Endothelial cell (in vitro differentiated cells): ENCODE results near the gene SH3TC1. TPM values are rescaled to one million over a fixed set of nuclear protein-coding genes. Genes with fewer than 3 reads are reported as not detected.
A peak's percentile ranks its signal among the peaks of the same experiment; 100 is the strongest.

Experiments used
- DNase-seq: peaks from one replicate; pipeline ENCODE4 v3.0.0; 2021; ENCODE audit warnings: low spot score
- H3K27ac Mint-ChIP-seq: one replicate; pipeline ENCODE4 v1.8.0; 2021; ENCODE audit warnings: mixed read lengths, inconsistent platforms; ENCODE audit not compliant: unreplicated experiment
- H3K27me3 Mint-ChIP-seq: one replicate; pipeline ENCODE4 v1.8.0; 2021; ENCODE audit warnings: mild to moderate bottlenecking, moderate library complexity, mixed read lengths, inconsistent platforms; ENCODE audit not compliant: unreplicated experiment
- H3K36me3 Mint-ChIP-seq: one replicate; pipeline ENCODE4 v1.8.0; 2021; ENCODE audit warnings: mild to moderate bottlenecking, low read depth, mixed read lengths, inconsistent platforms; ENCODE audit not compliant: unreplicated experiment
- H3K4me1 Mint-ChIP-seq: one replicate; pipeline ENCODE4 v1.8.0; 2021; ENCODE audit warnings: mild to moderate bottlenecking, mixed read lengths, inconsistent platforms; ENCODE audit not compliant: unreplicated experiment
- H3K4me3 Mint-ChIP-seq: one replicate; pipeline ENCODE4 v1.8.0; 2021; ENCODE audit warnings: mild to moderate bottlenecking, mixed read lengths, inconsistent platforms; ENCODE audit not compliant: unreplicated experiment
- H3K9me3 Mint-ChIP-seq: one replicate; pipeline ENCODE4 v1.8.0; 2021; ENCODE audit warnings: mixed read lengths, inconsistent platforms; ENCODE audit not compliant: unreplicated experiment
- CTCF ChIP-seq: fragments of 200-600 bp; sonication (generic); IDR thresholded peaks from one replicate; pipeline ENCODE4 v1.5.0; 2021; ENCODE audit warnings: antibody characterized with exemption; ENCODE audit not compliant: unreplicated experiment
- total RNA-seq: library from RNA; stranded (reverse); fragmentation: NEBNext Ultra II Directional; extraction: Animal tissue kit (Norgen Biotek cat#: 25700); gene quantifications from one replicate; pipeline ENCODE4 v1.2.1, GENCODE V29; 2021; ENCODE audit not compliant: unreplicated experiment

The SH3TC1 gene
- total RNA-seq, 1 donor from 2014 or later, result 114 TPM

- no peaks in the 10 kb centered on the region for H3K9me3 Mint-ChIP-seq
- H3K27ac Mint-ChIP-seq, result no peak overlapping the region
- DNase-seq, result no peak
- H3K4me3 Mint-ChIP-seq, result no peak overlapping the region
- H3K4me1 Mint-ChIP-seq, result peaks cover 3% of the 10 kb centered on the region
- peaks cover 8% of the 10 kb centered on the region for H3K27me3 Mint-ChIP-seq
- no peak for TF ChIP-seq CTCF
- peaks cover 33% of the 10 kb centered on the region for H3K36me3 Mint-ChIP-seq
These were observed 11.5 kb downstream of the SH3TC1 start for GRCh38 chr4:8210616-8211015.

DNA sequence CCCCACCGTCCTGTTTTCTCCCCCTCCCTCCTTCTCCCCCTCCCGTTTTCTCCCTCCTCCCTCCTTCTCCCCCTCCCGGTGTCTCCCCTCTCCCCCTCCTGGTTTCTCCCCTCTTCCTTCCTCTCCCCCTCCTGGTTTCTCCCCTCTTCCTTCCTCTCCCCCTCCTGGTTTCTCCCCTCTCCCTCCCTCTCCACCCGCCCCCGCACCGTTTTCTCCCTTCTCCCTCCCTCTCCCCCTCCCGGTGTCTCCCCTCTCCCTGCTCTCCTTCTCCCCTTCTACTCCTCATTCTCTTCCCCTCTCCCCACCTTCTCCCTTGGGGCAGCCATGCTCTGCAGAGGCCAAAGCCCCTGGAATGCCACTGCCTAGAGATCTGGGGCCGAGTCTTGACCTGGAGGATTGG lies 12.2 kb downstream of the SH3TC1 start:
- Mint-ChIP-seq H3K36me3 (peaks cover 33% of the 10 kb centered on the region), H3K9me3 (no peaks in the 10 kb centered on the region), H3K27me3 (peaks cover 5% of the 10 kb centered on the region), H3K4me1 (peaks cover 3% of the 10 kb centered on the region), H3K4me3 (no peak overlapping the region), H3K27ac (no peak overlapping the region)
- DNase-seq, result no peak
- no peak for TF ChIP-seq CTCF

DNA sequence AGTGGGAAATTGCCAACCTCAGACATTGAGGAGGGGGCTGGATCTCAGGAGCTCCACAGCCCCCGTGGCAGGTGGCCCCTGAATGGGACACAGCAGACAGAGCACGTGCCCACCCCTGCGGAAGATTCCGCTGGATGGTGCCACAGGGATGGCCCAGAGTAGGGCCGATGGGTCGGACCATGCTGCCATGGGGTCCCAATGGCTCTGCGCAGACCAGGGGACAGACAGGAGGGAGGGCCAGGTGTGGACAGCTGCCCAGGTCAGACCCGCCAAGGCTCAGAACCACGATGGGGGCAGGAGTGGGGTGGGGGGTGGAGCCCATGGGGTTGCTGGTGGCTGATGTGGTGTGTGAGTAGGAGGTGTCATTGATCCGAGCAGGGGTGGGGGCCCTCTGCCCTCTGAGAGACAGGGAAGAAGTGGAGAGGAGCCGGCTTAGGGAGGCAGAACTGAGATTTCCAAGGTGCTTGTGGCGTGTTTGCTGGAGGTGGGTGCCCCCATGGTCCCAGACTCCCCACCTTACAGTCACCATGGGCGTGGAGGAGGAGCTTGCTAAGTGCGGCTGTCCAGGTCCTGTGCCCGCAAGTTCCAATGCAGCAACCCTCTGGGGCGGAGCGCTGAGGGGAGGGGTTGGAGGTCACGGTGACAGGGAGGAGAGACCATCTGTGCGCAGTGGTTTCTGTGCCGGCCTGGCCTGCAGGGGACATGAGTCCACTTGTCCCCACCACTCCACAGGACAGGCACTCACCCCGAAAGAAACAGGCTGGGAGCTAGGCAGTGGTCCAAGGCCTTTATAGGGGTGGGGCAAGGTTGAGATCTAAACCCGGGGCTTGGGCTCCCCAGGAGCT lies 12.9 kb downstream of the SH3TC1 start:
- TF ChIP-seq CTCF, result no peak
- Mint-ChIP-seq H3K9me3 (no peaks in the 10 kb centered on the region), H3K4me1 (peaks cover 3% of the 10 kb centered on the region), H3K27me3 (peaks cover 5% of the 10 kb centered on the region), H3K4me3 (no peak overlapping the region), H3K27ac (no peak overlapping the region), H3K36me3 (peaks cover 28% of the 10 kb centered on the region)
- no peak for DNase-seq

GRCh38 chr4:8212622-8213021 lies 13.5 kb downstream of the SH3TC1 start:
- H3K27me3 Mint-ChIP-seq, result peaks cover 5% of the 10 kb centered on the region
- H3K9me3 Mint-ChIP-seq, result no peaks in the 10 kb centered on the region
- no peak overlapping the region for H3K27ac Mint-ChIP-seq
- no peak overlapping the region for H3K4me3 Mint-ChIP-seq
- peaks cover 3% of the 10 kb centered on the region for H3K4me1 Mint-ChIP-seq
- peaks cover 26% of the 10 kb centered on the region for H3K36me3 Mint-ChIP-seq
- TF ChIP-seq CTCF, result no peak
- no peak for DNase-seq

DNA sequence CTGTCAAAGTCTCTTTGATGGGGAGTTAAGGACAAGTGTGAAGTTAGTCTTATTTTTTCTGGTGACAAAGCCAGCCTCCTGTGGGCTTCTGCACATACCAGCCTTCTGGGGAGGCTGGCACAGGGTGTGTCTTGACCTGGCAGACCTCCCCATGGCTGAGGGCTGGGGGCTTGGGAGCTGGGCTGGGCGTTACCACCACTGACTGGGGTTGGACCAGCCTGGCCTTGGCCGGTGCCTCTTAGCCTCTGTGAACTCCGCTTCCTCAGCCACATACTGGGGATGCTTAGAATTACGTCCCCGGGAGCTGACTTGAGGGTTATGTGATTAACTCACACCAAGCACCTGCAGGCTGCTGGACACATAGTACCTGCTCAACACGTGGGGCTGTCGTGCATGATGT lies 14.0 kb downstream of the SH3TC1 start:
- Mint-ChIP-seq H3K4me3 (peak overlapping the region; percentile 54), H3K4me1 (peaks cover 3% of the 10 kb centered on the region), H3K27ac (no peak overlapping the region), H3K36me3 (peaks cover 26% of the 10 kb centered on the region), H3K27me3 (peaks cover 5% of the 10 kb centered on the region), H3K9me3 (no peaks in the 10 kb centered on the region)
- TF ChIP-seq CTCF, result no peak
- DNase-seq, result no peak
